Glutamatergic neuron (in vitro differentiated cells): Measurements from ENCODE around the gene DENR. TPM values are rescaled to one million over a fixed set of nuclear protein-coding genes. Genes with fewer than 3 reads are reported as not detected.
A peak's percentile ranks its signal among the peaks of the same experiment; 100 is the strongest.

ENCODE experiments used
- DNase-seq: peaks from one replicate; pipeline ENCODE4 v3.0.0; 2022
- H3K27ac Mint-ChIP-seq: one replicate; pipeline ENCODE4 v1.8.0; 2020; ENCODE audit warnings: mild to moderate bottlenecking, mixed read lengths, inconsistent platforms; ENCODE audit not compliant: unreplicated experiment
- H3K27me3 Mint-ChIP-seq: one replicate; pipeline ENCODE4 v1.8.0; 2020; ENCODE audit warnings: mild to moderate bottlenecking, moderate library complexity, mixed read lengths, inconsistent platforms; ENCODE audit not compliant: unreplicated experiment
- H3K36me3 Mint-ChIP-seq: one replicate; pipeline ENCODE4 v1.8.0; 2020; ENCODE audit warnings: mild to moderate bottlenecking, mixed read lengths, inconsistent platforms; ENCODE audit not compliant: unreplicated experiment
- H3K4me1 Mint-ChIP-seq: one replicate; pipeline ENCODE4 v1.8.0; 2020; ENCODE audit warnings: mild to moderate bottlenecking, low read depth, mixed read lengths, inconsistent platforms; ENCODE audit not compliant: unreplicated experiment
- H3K4me3 Mint-ChIP-seq: one replicate; pipeline ENCODE4 v1.8.0; 2020; ENCODE audit warnings: mild to moderate bottlenecking, mixed read lengths, inconsistent platforms; ENCODE audit not compliant: unreplicated experiment
- H3K9me3 Mint-ChIP-seq: one replicate; pipeline ENCODE4 v1.8.0; 2020; ENCODE audit warnings: mild to moderate bottlenecking, moderate library complexity, mixed read lengths, inconsistent platforms; ENCODE audit not compliant: unreplicated experiment
- total RNA-seq: library from RNA; stranded (reverse); fragmentation: NEBNext Ultra II Directional; extraction: Animal tissue kit (Norgen Biotek cat#: 25700); gene quantifications from one replicate; pipeline ENCODE4 v1.2.1, GENCODE V29; 2021; ENCODE audit not compliant: unreplicated experiment
- TF ChIP-seq, protein P1 (sequence below): fragments of 200-600 bp; sonication (generic); IDR thresholded peaks from one replicate; pipeline ENCODE4 v1.5.0; 2021; ENCODE audit not compliant: partially characterized antibody, unreplicated experiment

DENR gene
- total RNA-seq, 1 donor from 2014 or later: 42.7 TPM

DNA sequence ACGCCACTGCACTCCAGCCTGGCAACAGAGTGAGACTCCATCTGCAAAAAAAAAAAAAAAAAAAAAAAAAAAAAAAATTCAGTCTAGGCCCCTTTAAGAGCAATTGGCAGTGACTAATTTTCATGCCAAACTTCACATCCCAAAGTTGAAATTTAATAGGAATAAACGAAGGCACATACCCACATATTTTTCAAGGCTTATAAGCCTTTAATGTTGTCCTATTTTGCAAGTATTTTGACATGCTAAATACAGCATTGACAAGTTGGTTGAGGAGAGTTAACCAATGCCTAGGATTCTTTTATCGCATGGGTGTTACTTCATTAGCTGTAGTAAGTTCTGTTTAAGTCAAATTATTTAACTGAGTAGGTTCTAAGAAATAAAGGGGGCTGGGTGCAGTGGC, 59.2 kb downstream of the DENR start:
- H3K4me1 Mint-ChIP-seq: no peaks in the 10 kb centered on the region
- H3K4me3 Mint-ChIP-seq: no peak overlapping the region
- H3K9me3 Mint-ChIP-seq: no peaks in the 10 kb centered on the region
- no peak overlapping the region for H3K27ac Mint-ChIP-seq
- TF ChIP-seq, protein P1, sequence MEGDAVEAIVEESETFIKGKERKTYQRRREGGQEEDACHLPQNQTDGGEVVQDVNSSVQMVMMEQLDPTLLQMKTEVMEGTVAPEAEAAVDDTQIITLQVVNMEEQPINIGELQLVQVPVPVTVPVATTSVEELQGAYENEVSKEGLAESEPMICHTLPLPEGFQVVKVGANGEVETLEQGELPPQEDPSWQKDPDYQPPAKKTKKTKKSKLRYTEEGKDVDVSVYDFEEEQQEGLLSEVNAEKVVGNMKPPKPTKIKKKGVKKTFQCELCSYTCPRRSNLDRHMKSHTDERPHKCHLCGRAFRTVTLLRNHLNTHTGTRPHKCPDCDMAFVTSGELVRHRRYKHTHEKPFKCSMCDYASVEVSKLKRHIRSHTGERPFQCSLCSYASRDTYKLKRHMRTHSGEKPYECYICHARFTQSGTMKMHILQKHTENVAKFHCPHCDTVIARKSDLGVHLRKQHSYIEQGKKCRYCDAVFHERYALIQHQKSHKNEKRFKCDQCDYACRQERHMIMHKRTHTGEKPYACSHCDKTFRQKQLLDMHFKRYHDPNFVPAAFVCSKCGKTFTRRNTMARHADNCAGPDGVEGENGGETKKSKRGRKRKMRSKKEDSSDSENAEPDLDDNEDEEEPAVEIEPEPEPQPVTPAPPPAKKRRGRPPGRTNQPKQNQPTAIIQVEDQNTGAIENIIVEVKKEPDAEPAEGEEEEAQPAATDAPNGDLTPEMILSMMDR: no peak
- H3K36me3 Mint-ChIP-seq: peaks cover 4% of the 10 kb centered on the region
- DNase-seq: no peak
- H3K27me3 Mint-ChIP-seq: peaks cover 2% of the 10 kb centered on the region

DNA sequence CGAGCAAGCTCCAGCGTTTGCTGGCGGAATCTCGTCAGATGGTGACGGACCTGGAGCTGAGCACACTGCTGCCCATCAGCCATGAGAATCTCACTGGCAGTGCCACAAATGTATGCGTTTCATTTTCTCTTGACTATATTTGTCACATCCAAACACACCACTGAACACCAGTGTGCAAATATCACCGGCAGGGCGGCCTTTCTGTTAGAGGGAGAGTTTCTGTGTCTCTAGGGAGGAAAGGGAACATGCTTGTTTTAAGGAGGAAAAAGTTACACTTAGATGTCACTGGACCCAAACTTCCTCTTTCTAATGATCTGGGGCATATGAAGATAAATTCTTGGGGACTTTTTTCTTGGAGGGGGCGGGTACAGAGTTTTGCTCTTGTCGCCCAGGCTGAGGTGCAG, 60.7 kb downstream of the DENR start:
- no peak for DNase-seq
- Mint-ChIP-seq H3K4me1 (no peaks in the 10 kb centered on the region), H3K27me3 (peaks cover 2% of the 10 kb centered on the region), H3K27ac (no peak overlapping the region), H3K4me3 (no peak overlapping the region), H3K36me3 (peaks cover 4% of the 10 kb centered on the region), H3K9me3 (no peaks in the 10 kb centered on the region)
- TF ChIP-seq, protein P1: no peak

DNA sequence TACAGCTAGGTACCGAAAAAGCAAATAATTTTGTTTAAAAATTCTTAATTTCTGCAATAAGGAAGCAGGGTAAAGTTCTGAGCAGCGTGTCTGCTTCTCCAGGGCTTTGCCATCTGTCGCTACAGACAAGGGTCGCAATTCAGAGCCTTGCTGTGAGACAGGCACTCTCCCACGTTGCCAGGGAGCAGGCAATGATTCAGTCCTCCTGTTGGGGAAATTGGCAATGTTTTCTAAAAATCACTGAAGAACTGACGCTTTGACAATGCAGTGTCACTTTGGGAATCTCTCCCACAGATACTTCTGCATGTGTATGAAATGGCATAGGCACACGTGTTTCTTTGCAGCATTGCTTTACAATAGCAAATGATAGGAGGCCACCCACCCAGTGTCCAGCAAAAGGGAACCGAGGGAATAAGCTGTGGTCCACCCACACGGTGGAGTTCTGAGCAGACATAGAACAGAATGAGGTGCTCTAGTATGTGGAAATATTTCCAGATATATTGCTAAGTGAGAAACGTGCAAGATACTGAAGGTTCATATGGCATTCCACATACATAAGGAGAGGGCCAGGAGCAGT, 66.7 kb downstream of the DENR start:
- Mint-ChIP-seq H3K27ac (peak overlapping the region; percentile 39), H3K27me3 (peaks cover 7% of the 10 kb centered on the region), H3K36me3 (peaks cover 4% of the 10 kb centered on the region), H3K4me1 (no peaks in the 10 kb centered on the region), H3K4me3 (no peak overlapping the region), H3K9me3 (peaks cover 1% of the 10 kb centered on the region)
- TF ChIP-seq, protein P1: no peak
- no peak for DNase-seq

DNA sequence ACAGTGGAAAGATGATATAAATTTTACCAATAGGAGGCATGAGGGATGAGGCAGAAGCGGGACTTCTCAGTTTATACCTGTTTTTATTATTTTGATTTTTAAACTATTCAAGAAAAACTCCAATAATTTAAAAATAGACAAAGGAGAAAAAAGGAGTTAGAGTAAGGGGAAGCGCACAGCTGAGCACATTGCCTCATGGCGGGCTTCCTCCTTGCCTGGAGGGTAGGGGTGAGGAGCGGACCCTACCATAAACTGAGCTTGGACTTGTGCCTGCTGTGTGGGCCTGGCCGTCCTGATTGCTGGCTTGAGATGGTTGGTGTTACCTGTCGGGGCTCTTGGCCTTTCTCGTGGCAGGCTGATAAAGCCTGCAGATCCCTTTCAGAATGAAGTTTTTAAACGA, 67.5 kb downstream of the DENR start:
- peaks cover 4% of the 10 kb centered on the region for H3K36me3 Mint-ChIP-seq
- H3K4me3 Mint-ChIP-seq: no peak overlapping the region
- no peak overlapping the region for H3K27ac Mint-ChIP-seq
- H3K9me3 Mint-ChIP-seq: peaks cover 1% of the 10 kb centered on the region
- peaks cover 7% of the 10 kb centered on the region for H3K27me3 Mint-ChIP-seq
- DNase-seq: no peak
- TF ChIP-seq, protein P1: no peak
- no peaks in the 10 kb centered on the region for H3K4me1 Mint-ChIP-seq

Other genes starting within 250 kb of the DENR start
- gene RSRC2, start 225.9 kb upstream of the DENR start, total RNA-seq: 104 TPM
- 34.0 TPM for gene KNTC1, start 225.6 kb upstream of the DENR start, total RNA-seq
- gene HCAR2, start 49.5 kb upstream of the DENR start, total RNA-seq: not detected
- not detected for gene HCAR3, start 36.0 kb upstream of the DENR start, total RNA-seq
- gene HCAR1, start 22.0 kb upstream of the DENR start, total RNA-seq: not detected
- 0.78 TPM for gene CCDC62, start 21.7 kb downstream of the DENR start, total RNA-seq
- 19.3 TPM for gene HIP1R, start 82.6 kb downstream of the DENR start, total RNA-seq
- gene VPS37B, start 143.3 kb downstream of the DENR start, total RNA-seq: 19.7 TPM
- gene ABCB9, start 213.6 kb downstream of the DENR start, total RNA-seq: 8.8 TPM
- gene OGFOD2, start 222.4 kb downstream of the DENR start, total RNA-seq: 15.3 TPM
- gene ARL6IP4, start 227.9 kb downstream of the DENR start, total RNA-seq: 122 TPM